Cardiac ventricle fibroblast (primary cell): ENCODE results near the gene CRP. TPM values are rescaled to one million over a fixed set of nuclear protein-coding genes. Genes with fewer than 3 reads are reported as not detected.

Experiments
- total RNA-seq: library from RNA; depleted of rRNA; stranded (reverse); fragments of >200 nt; gene quantifications from 2 replicates; pipeline ENCODE4 v1.2.3, GENCODE V29; 2015

Gene CRP, protein sequence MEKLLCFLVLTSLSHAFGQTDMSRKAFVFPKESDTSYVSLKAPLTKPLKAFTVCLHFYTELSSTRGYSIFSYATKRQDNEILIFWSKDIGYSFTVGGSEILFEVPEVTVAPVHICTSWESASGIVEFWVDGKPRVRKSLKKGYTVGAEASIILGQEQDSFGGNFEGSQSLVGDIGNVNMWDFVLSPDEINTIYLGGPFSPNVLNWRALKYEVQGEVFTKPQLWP
- total RNA-seq: 0.12 TPM in 1 of 2 replicates, not detected in the other

DNA sequence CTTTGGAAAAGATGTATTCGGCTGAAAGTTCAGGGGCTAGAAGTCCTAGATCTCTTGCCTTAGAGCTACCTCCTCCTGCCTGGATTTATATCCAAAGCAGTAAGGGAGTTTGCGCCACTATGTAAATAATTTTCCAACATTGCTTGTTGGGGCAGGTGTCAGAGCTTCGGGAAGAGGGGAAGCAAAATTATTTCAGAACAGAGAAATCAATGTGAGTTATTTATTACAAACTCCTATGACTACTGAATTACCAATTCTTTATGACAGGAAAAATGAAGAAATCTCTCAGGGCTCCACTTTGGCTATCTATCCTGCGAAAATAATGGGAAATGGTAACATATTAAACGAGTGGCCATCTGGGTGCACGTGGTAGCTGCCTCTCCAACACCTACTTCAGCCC lies at the start of gene CRP:
TSS of gene CRP (minus strand) at position 61 of the 400 bp plus-strand sequence. CDS start 104 bp downstream, outside the sequence.

Other genes starting within 250 kb of the CRP start
- not detected in 2 replicates for gene OR10J5, start 178.6 kb downstream of the CRP start, total RNA-seq
- not detected in 2 replicates for gene APCS, start 126.8 kb downstream of the CRP start, total RNA-seq
- 120 and 140 TPM in 2 replicates for gene DUSP23, start 66.4 kb upstream of the CRP start, total RNA-seq
- not detected in 2 replicates for gene FCRL6, start 87.8 kb upstream of the CRP start, total RNA-seq
- not detected in 2 replicates for gene SLAMF8, start 112.3 kb upstream of the CRP start, total RNA-seq
- gene VSIG8, start 148.1 kb upstream of the CRP start, total RNA-seq: not detected in 2 replicates
- not detected in 2 replicates for gene CFAP45, start 185.6 kb upstream of the CRP start, total RNA-seq
- gene TAGLN2, start 210.9 kb upstream of the CRP start, total RNA-seq: 285 and 303 TPM in 2 replicates
- not detected in 2 replicates for gene IGSF9, start 231.0 kb upstream of the CRP start, total RNA-seq
- not detected in 2 replicates for gene SLAMF9, start 239.6 kb upstream of the CRP start, total RNA-seq